Pancreas (tissue), 10 donors: ENCODE data around the gene CDYL2. TPM values are rescaled to one million over a fixed set of nuclear protein-coding genes. Genes with fewer than 3 reads are reported as not detected.

Source experiments
- ATAC-seq, 4 donors: fragments of 200-7000 bp; cut with Tn5 transposase; one replicate each; pipeline versions ENCODE4 v1.8.0 to v1.9.1; 2020; ENCODE audit warnings: mild to moderate bottlenecking in 4 of 4, moderate library complexity in 4 of 4
- DNase-seq, 6 donors: peaks; one replicate each; pipeline ENCODE4 v3.0.0-alpha.2; 2020
- FAIRE-seq: peaks from 2 replicates; lab custom pipeline; 2012; peaks lifted over from hg19 to GRCh38; lab: Jason Lieb, UNC
- H3K27ac ChIP-seq, 4 donors: fragments of 200-600 bp; sonication (generic); 1 replicate in 3 of 4; 2 replicates in 1 of 4; pipeline versions ENCODE4 v1.5.0 to v1.8.0; 2020
- H3K27me3 ChIP-seq, 4 donors: fragments of 200-600 bp; one replicate each; pipeline ENCODE4 v1.8.0; 2021
- H3K36me3 ChIP-seq, 3 donors: fragments of 200-600 bp; sonication (generic) in 1 of 3; one replicate each; pipeline versions ENCODE4 v1.5.0 to v1.8.0; 2020 to 2021
- H3K4me1 ChIP-seq, 3 donors: fragments of 200-600 bp; one replicate each; pipeline ENCODE4 v1.8.0; 2021
- H3K4me3 ChIP-seq, 4 donors: fragments of 200-600 bp; sonication (generic) in 2 of 4; one replicate each; pipeline versions ENCODE4 v1.5.0 to v1.8.0; 2020 to 2021
- H3K9me3 ChIP-seq, 4 donors: fragments of 200-600 bp; one replicate each; pipeline ENCODE4 v1.8.0; 2021
- WGBS, 2 donors: extraction: QIAGEN DNeasy Blood & Tissue Kit; methylation state at CpG; one replicate each; pipeline ENCODE4 v1.1.7; 2013; 5-methylcytosine and 5-hydroxymethylcytosine counted together
- intact Hi-C, 3 donors: fragments of 100-400 bp; cut with DNase I; formaldehyde crosslinking; loops; one replicate each; pipeline versions ENCODE4 v1.11.1 to v1.14.2; 2022
- polyA plus RNA-seq, 2 donors: library from polyadenylated mRNA; stranded (reverse); fragments of 200-250 nt; gene quantifications; one replicate each; pipeline ENCODE4 v1.2.3, GENCODE V29; 2013
- total RNA-seq, 6 donors: library from RNA; stranded (reverse); fragmentation: NEBNext Ultra II Directional in 4 of 6; extraction: Animal tissue kit (Norgen Biotek cat#: 25700) in 4 of 6; gene quantifications; one replicate each; pipeline versions ENCODE4 v1.2.1 to v1.2.4, GENCODE V29; 2021 to 2023
- TF ChIP-seq, protein P1 (sequence below), 4 donors: fragments of 200-600 bp; sonication (generic) in 3 of 4; IDR thresholded peaks; one replicate each; pipeline versions ENCODE4 v1.5.0 to v1.8.0; 2021; ENCODE audit warnings: antibody characterized with exemption in 4 of 4
- donor health status: healthy with polysubstance abuse.
- donor health status: DM: no; HTN: no; CAD: no; lungs with moderate emphysema.
- donor health status: DM: no; HTN: no; CAD: no.
- donor health status: control.
- donor health status: control.
- donor health status: Bipolar disorder and iron deficiency.
- donor health status: DM: yes; HTN: yes; CAD: no.
- donor health status: DM: no; HTN: no; CAD: no.
- donor health status: DM: no; HTN: no; CAD: no.
- donor health status: DM: yes; HTN: yes; CAD: no.

Gene CDYL2
- total and polyA plus RNA-seq, 8 donors = 0.61 to 7.1 (median 3.1) TPM

- no peak for DNase-seq
- intact Hi-C loops = no loop called here
- no peaks in the 10 kb centered on the region for H3K27me3 ChIP-seq
- no peak for FAIRE-seq
- no peaks in the 10 kb centered on the region for H3K9me3 ChIP-seq
- no peak overlapping the region for H3K27ac ChIP-seq
- TF ChIP-seq, protein P1, sequence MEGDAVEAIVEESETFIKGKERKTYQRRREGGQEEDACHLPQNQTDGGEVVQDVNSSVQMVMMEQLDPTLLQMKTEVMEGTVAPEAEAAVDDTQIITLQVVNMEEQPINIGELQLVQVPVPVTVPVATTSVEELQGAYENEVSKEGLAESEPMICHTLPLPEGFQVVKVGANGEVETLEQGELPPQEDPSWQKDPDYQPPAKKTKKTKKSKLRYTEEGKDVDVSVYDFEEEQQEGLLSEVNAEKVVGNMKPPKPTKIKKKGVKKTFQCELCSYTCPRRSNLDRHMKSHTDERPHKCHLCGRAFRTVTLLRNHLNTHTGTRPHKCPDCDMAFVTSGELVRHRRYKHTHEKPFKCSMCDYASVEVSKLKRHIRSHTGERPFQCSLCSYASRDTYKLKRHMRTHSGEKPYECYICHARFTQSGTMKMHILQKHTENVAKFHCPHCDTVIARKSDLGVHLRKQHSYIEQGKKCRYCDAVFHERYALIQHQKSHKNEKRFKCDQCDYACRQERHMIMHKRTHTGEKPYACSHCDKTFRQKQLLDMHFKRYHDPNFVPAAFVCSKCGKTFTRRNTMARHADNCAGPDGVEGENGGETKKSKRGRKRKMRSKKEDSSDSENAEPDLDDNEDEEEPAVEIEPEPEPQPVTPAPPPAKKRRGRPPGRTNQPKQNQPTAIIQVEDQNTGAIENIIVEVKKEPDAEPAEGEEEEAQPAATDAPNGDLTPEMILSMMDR (IDR thresholded peaks at IDR 0.05) = no peak
- no peaks in the 10 kb centered on the region for H3K4me1 ChIP-seq
- no peak overlapping the region for H3K4me3 ChIP-seq
- ATAC-seq = no peak
- no peaks in the 10 kb centered on the region for H3K36me3 ChIP-seq
- 93 to 97% methylated on average over 4 of the region's 4 CpGs for WGBS, 2 donors
Measured at GRCh38 chr16:80601182-80601581, 203.2 kb downstream of the CDYL2 start.

GRCh38 chr16:80599466-80599865 is 204.9 kb downstream of the CDYL2 start:
- FAIRE-seq (no peak), ATAC-seq (no peak), DNase-seq (no peak)
- no peaks in the 10 kb centered on the region for H3K4me1 ChIP-seq
- H3K36me3 ChIP-seq = no peaks in the 10 kb centered on the region
- H3K9me3 ChIP-seq = no peaks in the 10 kb centered on the region
- H3K27ac ChIP-seq = no peak overlapping the region
- no peak overlapping the region for H3K4me3 ChIP-seq
- 72 to 73% methylated on average over 3 of the region's 3 CpGs for WGBS, 2 donors
- intact Hi-C loops = no loop called here
- TF ChIP-seq, protein P1 (IDR thresholded peaks at IDR 0.05) = no peak
- H3K27me3 ChIP-seq = no peaks in the 10 kb centered on the region

- Histone ChIP-seq H3K4me1 (no peaks in the 10 kb centered on the region), H3K9me3 (no peaks in the 10 kb centered on the region), H3K4me3 (no peak overlapping the region), H3K27ac (no peak overlapping the region), H3K36me3 (no peaks in the 10 kb centered on the region), H3K27me3 (no peaks in the 10 kb centered on the region)
- intact Hi-C loops = no loop called here
- FAIRE-seq (no peak), DNase-seq (no peak), ATAC-seq (no peak)
- WGBS, 2 donors = 73 to 80% methylated on average over 7 of the region's 7 CpGs
- TF ChIP-seq, protein P1 (IDR thresholded peaks at IDR 0.05) = no peak
Measured at GRCh38 chr16:80596507-80597207, 207.7 kb downstream of the CDYL2 start.

DNA sequence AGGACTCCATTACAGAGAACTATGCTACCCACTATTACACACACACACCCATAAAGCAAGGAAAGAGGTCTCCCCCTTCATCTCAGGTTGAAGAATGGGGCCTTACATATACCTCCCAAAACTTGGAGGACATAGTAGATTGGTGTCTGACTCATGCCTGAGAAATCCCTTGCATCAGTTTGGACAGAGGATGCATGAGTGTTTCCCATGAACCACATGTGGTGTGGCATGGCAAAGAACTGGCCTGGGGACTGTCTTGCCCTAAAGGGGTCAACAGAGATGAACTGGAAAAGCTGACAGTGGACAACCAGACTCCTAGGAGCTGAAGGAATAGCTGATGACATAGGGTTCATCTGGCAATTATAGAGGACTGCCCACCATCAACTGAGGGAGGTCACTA is 209.6 kb downstream of the CDYL2 start:
- no peak for DNase-seq
- ATAC-seq = no peak
- Histone ChIP-seq H3K27me3 (no peaks in the 10 kb centered on the region), H3K9me3 (no peaks in the 10 kb centered on the region), H3K4me3 (no peak overlapping the region), H3K36me3 (no peaks in the 10 kb centered on the region), H3K4me1 (no peaks in the 10 kb centered on the region), H3K27ac (no peak overlapping the region)
- FAIRE-seq = no peak
- TF ChIP-seq, protein P1 (IDR thresholded peaks at IDR 0.05) = no peak
- intact Hi-C loops = no loop called here

GRCh38 chr16:80592273-80592672 is 212.1 kb downstream of the CDYL2 start:
- ATAC-seq = no peak
- no peaks in the 10 kb centered on the region for H3K36me3 ChIP-seq
- H3K4me3 ChIP-seq = no peak overlapping the region
- no peaks in the 10 kb centered on the region for H3K9me3 ChIP-seq
- no peaks in the 10 kb centered on the region for H3K4me1 ChIP-seq
- H3K27me3 ChIP-seq = no peaks in the 10 kb centered on the region
- DNase-seq = no peak
- WGBS, 2 donors = 72 to 78% methylated on average over 2 of the region's 2 CpGs
- no peak for FAIRE-seq
- intact Hi-C loops = no loop called here
- TF ChIP-seq, protein P1 (IDR thresholded peaks at IDR 0.05) = no peak
- no peak overlapping the region for H3K27ac ChIP-seq
